T-helper 22 cell (primary cell): ENCODE results near the gene SMARCA2.

ENCODE experiments used
- DNase-seq: peaks from one replicate; pipeline ENCODE4 v3.0.0-alpha.2; 2020; ENCODE audit warnings: low read depth

Gene SMARCA2

DNA sequence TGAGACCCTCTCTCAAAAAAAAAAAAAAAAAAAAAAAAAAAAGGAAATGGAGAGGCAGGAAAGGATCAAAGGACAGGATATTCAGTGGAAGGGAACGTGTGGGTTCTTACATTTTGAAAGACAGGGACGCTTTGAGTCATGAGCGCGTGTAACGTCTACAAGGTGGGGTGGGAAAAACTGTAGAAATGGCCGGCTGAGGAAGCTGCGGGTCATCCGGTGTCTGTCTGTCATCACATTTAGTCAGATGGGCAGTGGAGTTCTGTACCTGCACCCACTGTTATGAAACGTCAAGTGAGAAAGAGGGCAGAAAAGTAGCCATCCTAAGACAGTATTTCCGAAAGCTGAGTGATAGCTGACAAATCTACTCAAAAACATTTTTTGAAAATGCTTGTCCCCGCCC is 159.8 kb downstream of the SMARCA2 start:
- DNase-seq, result no peak

DNA sequence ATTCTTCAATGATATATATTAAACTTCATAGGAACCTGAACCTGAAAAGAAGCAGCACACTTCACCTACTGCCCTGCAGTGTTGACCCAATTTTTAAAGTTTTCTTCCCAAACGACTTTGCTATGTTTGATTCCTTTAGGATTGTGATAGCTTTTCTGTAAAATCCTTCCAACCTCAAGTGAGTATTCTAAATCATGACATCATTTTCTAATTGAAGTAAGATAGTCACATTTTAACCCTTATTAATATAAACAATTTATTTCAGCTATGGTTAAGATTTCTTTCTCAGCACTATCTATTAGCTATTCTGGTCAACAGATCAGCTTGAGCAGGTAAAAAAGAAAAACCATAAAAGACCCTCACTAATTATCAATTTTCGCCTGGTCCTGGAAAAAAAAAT is 162.0 kb downstream of the SMARCA2 start:
- no peak for DNase-seq

DNA sequence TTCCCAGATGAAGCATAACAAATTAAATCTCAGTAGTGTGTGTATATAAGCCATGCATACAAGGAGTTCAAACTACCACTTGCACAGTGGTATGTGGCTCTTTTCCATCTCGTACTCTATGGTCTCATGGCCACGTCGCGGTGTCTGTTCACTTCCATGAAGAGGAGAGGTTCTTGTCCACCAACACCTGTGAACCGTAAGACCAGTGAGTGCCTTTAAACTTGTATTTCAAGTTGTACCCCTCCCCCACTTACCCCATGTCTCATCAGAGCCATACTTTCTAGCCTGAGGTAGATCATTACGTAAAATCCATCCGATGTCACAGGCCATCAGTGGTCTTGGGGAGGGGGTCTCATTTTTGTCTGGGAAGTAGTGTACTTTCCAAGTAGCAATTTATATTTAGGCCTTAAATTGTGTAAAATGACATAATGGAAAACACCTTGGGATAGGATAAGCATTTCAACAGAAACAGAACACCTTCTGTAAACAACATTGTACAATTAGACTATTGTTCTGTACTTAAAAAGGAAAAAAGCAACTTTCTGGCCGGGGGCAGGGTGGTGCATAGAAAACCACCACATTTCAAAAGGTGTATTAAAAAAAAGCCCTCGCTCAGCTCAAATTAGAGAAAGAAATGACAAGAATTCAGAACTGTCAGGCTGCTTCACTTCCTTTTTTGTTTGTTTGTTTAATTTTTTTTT is 163.0 kb downstream of the SMARCA2 start:
- no peak for DNase-seq

DNA sequence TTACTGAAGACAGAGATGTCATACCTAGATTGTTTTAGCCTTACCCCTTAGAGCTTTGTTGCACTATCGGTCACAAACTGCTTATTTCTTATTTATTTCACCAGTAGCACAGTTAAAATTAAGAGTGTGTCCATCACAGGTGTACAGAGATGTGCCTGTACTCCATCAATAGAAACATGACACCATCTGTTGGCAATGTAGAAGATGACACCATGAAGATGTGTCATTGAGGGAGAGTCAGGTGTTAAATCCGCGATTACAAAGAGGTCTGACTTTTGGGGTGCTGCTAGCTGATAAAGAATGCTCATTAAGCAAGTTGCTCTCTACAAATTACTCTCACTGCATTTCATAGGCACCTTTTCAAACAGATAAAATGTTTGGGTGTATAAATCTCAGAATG is 164.4 kb downstream of the SMARCA2 start:
- no peak for DNase-seq

DNA sequence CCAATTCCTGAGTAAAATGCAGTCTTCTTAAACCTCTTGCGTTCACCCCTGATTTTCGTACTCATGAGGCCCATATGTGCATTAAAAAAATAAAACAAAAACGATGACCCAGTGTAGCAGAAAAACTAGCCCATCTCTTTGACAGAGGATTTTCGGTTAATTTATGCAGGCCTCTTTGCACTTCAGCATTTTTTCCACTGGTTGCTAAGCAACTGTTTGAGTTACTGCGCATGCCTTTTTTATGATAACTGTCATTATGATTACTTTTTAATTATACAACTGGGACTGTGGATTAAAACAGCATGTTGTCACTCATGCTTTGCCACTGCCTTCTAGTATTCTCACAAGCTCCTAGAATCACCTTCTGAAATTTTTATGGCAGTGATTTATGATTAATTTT is 165.0 kb downstream of the SMARCA2 start:
- no peak for DNase-seq

DNA sequence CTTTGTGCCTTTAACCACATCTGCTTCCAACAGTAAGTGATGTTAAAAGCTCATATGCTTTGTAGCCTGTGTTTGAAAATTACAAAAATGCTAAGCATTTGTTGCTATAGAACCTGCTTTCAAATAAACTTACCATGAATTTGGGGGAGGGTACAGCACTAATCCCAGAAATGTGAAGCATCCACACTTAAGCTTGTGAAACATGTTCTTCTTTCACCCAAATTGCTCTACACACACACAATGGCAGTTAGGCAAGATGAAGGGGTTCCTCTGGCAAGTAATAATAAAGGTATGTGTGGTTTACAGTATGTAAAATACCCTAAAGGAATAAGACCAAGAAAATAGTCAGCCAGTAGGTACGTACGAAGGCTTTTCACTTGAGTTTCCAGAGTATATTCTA is 165.6 kb downstream of the SMARCA2 start:
- no peak for DNase-seq

DNA sequence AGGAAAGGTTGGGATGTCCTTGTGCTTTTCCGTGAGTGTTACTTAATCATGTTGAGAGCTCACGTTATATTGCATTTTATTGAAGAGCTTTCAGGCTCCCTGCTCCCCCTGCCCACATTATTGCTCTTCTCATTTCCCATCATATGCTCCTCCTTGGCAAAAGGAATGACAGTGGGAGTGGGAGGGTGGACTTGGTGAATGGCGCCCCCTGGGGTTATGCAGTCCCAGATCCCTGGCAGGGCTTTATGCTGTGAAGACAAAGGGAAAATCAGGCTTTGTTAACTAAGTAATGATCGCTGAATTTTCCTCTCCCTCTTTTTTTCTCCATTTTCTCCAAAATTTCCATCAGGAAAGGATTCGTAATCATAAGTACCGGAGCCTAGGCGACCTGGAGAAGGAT is 166.6 kb downstream of the SMARCA2 start:
- no peak for DNase-seq

DNA sequence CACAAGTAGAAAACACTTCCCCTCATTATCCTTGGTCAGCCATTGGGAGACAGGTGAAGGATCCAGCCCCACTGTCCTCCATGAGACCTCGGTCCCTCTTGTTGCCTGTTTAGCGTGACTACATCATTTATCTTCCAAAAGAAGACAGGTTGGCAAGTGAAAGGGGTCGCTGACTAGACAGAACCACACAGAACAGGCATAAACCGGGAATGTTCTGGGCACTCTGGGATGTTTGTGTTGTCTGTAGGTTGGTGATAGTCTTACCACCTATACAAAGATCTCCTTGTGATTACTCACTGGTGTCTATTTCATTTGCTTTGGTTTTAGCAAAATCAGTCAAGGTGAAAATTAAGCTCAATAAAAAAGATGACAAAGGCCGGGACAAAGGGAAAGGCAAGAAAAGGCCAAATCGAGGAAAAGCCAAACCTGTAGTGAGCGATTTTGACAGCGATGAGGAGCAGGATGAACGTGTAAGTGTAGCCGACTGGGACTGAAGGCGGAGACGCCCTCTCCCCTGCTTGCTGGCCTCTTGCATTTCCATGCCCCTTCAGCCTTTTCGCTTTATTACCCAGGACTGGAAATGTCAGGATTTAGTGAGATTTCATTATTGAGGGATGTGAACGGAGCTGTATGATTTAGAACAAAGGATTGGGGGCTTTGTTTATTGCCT is 175.9 kb downstream of the SMARCA2 start:
- DNase-seq, result no peak

DNA sequence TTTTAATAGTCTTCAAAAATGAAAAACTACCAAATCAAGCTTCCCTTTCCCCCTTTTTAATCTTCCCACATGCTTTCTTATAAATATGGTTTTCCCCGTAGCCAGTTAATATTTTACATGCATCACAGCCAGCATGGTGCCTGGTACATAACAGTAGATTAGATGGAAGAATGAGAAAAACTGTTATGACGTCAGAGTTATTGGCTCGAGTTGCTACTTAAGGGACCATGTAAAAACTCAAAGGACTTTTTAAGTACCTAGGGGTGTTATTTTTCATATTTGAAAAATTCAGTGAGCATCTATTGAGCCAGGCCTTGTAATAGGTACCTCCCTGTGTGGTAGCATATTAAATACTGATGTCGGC is 176.4 kb downstream of the SMARCA2 start:
- no peak for DNase-seq

DNA sequence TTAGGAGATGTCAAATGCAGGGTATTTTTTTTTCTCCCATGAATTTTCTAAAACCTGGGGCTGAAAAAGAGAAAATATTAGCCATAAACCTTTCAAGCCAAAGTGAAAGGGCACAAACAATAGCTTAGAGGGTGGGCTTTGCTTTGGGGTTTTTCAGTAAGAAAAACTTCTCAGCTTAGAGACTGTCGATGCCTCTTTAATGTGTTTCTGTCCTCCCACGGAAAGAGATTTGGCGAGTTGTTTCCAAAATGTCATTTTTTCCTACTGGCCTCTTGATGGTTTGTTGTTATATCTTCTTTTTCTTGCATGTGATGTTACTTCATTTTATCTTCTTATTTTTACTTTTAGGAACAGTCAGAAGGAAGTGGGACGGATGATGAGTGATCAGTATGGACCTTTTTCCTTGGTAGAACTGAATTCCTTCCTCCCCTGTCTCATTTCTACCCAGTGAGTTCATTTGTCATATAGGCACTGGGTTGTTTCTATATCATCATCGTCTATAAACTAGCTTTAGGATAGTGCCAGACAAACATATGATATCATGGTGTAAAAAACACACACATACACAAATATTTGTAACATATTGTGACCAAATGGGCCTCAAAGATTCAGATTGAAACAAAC is 177.3 kb downstream of the SMARCA2 start:
- no peak for DNase-seq

DNA sequence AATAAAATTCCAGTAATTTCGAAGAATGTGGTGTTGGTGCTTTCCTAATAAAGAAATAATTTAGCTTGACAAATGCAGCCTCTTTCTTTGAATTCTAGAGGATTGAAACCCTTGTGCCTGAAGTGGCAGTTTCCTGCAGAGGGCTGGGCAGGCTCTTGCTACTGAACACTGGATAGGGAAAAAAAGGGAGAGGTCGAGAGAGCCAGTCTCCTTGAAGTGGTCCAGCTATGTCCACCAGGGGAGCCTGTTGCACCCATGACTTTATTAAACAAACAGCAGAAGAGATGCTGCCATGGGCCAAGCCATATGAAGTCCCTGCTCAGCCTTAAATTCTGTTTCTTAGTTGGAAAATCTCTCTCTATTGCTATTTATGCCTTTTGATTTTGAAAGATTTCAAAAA is 178.4 kb downstream of the SMARCA2 start:
- DNase-seq, result no peak

DNA sequence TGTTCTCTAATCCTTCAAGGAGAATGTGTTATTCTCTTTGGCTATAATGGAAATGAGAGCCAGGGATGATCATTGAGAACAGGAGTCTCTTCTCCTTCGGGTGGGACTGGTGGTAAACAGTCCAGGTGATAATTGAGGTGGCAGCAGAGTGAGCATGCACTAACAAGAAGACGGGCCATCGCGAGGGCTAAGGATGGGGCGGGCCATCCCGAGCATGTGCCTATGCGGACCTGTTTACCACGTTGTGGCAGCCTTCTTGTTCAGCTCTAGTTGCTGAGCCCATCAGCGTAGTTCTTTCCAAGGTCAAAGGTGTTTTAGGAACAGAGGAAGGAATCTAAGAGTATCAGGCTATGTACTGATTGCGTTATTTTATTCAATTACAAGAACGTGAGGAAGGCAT is 180.1 kb downstream of the SMARCA2 start:
- no peak for DNase-seq

DNA sequence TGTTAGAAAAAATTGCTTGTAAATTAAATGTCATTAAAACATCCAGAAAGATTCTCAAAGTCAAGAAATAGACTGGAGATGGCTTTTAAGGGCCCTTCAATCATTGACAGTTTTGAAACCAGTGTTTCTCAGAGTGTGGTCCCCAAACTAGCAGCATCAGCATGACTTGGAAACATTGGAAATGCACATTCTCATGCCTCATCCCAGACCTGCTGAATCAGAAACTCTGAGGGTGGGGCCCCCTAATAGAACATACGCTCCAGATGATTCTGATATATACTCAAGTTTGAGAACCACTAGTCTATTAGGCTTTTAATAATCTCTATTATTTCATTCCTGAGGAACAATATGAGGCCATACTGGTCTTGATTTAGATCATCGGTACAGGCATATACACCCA is 181.6 kb downstream of the SMARCA2 start:
- DNase-seq, result no peak

DNA sequence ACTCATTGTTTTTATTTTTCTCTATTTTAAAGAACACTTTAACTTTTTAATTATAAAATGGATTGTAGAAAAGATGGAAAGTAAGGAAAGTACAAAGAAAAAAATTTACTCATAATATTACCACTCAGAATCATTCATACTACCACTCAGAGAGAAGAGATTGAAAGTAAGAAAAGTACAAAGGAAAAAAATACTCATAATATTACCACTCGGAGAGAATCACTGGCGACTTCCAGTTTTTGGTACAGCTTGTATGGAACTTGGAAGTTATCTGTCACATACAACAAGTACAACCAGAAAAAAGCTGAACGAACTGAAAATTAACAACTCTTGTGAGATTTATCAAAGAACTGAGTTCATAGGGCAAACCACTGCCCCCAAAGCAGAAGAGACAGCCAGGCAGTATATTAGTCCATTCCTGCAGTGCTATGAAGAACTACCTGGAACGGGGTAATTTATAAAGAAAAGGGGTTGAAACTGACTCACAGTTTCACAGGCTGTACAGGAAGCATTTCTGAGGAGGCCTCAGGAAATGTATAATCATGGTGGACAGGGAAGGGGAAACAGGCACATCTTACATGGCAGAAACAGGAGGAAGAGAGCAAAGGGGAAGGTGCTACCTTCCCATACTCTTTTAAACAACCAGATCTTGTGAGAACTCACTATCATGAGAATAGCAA is 183.9 kb downstream of the SMARCA2 start:
- DNase-seq, result no peak

DNA sequence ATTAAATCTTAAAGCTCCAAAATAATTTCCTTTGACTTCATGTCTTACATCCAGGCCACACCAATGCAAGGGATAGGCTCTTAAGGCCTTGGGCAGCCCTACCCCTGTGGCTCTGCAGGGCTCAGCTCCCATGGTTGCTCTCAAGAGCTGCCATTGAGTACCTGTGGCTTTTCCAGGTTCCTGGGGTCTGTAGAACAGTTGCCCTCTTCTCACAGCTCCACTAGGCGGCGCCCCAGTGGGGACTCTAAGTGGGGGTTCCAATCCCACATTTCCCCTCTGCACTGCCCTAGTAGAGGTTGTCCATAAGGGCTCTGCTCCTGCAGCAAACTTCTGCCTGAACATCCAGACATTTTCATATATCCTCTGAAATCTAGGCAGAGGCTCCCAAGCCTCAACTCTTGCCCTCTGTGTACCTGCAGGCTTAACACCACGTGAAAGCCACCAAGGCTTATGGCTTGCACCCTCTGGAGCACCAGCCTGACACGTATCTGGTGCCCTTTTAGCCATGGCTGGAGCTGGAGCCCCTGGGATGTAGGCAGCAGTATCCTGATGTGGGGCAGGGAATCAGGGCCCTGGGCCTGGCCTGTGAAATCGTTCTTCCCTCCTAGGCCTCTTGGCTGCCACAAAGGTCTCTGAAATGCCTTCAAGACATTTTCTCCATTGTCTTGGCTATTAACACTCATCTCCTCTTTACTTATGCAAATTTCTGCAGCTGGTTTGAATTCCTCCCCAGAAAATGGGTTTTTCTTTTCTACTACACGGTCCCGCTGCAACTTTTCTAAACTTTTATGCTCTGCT is 185.1 kb downstream of the SMARCA2 start:
- DNase-seq, result no peak

DNA sequence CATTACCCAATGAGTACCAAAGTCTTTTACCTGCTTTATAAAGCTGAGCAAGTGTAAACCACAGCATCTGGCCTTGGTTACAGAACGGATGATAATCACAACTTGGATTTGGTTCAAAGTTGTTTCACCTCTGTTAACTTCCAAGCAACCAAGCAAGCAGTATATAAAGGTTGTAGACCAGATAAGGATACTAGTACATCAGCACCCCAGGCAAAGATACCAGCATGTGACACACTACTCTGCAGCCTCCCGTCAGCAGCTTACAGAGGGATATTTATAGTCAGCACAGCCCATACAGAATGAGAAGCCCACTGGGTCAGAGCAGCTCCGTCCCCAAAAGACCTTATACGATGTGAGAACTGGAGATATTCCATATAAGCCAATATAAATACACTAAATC is 193.3 kb downstream of the SMARCA2 start:
- DNase-seq, result no peak

DNA sequence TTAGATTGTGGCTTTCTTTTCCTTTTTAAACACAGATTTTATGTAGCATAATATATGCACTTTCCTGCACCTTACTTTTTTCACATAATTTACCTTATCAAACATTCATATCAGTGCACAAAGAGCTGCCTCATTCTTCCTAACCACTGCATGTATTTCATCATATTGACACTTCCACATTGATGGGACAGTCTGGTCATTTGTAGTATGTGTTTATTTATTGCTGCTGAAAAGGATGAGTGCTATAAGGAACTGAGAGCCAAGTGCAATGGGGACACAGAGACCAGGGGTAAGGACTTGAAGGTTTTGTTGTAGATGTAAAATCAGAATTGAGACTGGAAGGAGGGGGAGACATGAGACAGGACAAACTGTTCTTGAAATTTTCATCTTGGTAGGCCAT is 193.8 kb downstream of the SMARCA2 start:
- no peak for DNase-seq

DNA sequence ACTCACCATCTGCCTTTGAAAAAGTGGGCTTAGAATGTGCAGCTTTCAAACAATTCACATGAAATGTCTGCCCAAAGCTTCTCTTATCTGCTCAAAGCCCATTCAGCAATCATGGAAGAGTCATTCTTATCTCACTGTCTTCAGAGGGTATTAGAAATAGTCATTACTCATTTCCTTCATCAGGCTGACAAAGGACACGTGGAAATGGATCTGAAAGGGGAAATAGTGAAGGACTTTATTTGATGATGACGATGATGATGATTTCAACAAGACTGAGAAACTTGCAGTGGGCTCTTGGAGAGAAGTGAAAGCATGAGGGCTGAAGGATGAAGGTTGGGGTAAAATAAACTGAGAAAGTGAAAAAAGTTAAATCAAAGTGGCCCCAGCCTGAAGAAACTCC is 194.3 kb downstream of the SMARCA2 start:
- no peak for DNase-seq

DNA sequence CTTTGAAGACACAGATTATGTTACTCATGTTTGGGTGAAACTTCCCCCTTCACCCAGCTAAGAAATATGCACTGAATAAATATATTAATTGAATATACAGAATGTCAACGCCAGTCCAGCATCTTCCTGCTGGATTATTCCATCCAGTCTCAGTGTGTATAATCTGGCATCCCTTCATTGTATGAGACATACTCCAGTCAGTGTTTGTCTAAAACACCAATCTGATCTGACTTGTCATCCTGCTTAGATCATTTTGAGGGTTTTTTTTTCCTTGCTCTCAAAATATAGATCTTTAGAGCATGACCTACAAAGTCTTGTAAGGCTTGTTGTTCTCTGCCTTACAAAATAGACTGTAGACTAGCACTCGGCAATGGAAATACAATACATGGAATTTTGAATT is 195.1 kb downstream of the SMARCA2 start:
- DNase-seq, result no peak

DNA sequence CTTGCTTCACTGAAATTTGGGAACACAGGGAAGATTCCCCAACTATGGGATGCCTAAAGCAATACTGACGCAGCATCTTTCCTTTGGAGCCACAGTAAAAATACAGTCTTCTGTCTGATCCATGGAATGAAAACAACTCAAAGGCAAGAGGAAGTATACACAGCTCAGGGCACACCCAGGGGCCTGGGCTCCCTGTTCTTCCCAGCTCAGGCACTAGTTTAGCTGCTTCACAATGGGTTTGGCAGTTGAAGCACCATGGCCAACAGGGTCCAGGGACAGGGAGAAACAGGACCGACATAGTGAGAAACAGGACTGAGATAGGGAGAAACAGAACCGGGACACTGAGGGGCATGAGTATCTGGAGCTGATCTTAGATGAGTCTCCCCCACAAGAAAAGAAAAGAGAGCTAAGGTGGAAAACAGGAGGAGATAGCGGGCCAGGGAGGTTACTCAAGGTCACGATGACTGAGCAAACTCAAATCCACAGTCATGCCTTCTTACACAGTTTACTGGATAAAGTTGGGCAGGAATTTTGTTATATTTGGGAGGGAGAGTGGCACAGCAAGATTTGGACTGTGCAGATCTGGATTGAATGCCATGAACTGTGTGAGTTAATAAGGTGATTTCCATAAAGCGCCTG is 198.8 kb downstream of the SMARCA2 start:
- DNase-seq, result no peak

DNA sequence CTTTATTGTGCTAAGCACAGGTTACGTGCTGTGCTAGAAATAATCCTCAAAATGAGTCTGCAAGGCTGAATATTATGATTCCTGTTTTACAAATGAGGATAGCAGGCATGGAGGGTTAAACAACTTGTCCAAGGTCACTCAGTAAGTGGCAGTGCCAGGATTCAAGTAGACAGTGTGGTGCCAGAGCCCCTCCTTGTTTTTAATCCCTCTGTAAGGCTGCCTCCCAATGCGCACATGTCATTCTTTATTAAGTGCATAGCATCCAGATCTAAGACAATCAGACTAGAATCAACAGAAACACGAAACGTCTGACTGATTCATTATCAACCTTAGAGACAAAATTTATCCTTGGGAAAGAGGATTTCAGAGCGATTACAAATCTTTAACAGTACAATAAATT is 199.6 kb downstream of the SMARCA2 start:
- no peak for DNase-seq

DNA sequence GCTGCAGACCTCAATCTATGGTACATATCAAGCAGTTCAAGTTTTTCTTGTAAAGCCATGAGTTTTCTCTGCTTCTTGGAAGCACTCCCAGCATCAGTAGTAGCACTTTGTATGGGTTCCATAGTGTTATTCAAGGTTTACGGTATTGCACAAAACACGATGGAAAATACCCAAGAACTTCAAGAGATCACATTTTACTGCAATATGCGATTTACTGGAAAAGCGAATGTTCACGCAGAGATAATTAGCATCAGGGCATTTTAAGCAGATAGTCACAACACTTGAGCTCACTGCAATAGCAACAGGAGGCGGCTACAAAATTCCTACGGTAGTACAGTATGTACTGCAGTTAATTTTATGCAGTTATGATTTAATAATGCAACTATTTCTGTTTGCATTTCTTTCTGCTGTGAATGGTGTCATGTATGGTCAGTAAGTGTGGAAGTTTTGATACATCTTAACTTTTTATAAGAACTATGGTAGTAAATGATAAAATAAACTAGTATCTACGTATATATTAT is 200.8 kb downstream of the SMARCA2 start:
- no peak for DNase-seq
